Activated CD8-positive, alpha-beta memory T cell treated with anti-CD3 and anti-CD28 coated beads, Interleukin-2, amount 50 U/mL, for 1 hour (primary cell): Measurements from ENCODE around the gene CHIC2.

ENCODE experiments used
- DNase-seq: peaks from one replicate; pipeline ENCODE4 v3.0.0-alpha.2; 2020; ENCODE audit errors: extremely low read depth

CHIC2 gene

DNA sequence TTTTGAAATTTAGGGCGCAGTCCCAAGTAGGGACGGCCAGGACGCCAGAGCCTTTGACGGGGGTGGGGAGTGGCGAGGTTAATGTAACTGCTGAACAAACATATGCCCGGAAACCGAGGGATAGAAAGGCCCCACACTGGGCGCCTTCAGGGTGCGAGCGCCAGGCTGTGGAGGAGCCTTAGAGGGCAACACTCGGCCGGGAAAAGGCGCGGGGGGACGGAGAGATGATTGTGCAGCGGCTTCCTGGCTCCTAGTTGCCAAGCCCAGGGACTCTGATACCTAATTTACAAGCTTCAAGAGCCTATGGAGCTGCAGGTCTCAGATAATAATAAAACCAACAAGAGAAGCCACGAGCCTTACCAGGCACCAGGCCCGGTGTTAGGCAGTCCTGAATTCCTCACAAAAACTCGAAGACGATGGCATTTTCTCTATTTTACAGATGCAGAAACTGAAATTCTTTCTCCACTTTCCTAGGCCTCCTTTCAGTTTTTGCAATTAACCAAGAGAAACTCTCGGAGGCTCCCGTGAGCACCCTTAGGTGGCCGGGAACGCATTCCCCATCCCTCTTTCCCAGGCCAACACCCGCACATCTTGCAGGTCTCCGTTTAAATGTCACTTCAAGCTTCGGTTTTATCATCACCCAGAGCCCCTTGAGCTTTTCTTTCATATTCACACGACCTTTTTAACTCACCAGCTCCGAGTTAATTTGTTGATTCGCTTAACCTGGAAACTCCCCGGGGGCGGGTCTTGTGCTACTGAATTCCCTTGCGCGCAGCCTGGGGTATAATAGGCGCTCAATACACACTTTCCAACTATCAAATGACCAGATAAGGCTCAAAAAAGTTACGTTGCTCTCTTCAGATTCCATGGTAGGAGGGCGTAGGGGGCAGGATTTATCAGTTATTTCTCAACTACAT, 29.2 kb upstream of the CHIC2 start:
- no peak for DNase-seq

DNA sequence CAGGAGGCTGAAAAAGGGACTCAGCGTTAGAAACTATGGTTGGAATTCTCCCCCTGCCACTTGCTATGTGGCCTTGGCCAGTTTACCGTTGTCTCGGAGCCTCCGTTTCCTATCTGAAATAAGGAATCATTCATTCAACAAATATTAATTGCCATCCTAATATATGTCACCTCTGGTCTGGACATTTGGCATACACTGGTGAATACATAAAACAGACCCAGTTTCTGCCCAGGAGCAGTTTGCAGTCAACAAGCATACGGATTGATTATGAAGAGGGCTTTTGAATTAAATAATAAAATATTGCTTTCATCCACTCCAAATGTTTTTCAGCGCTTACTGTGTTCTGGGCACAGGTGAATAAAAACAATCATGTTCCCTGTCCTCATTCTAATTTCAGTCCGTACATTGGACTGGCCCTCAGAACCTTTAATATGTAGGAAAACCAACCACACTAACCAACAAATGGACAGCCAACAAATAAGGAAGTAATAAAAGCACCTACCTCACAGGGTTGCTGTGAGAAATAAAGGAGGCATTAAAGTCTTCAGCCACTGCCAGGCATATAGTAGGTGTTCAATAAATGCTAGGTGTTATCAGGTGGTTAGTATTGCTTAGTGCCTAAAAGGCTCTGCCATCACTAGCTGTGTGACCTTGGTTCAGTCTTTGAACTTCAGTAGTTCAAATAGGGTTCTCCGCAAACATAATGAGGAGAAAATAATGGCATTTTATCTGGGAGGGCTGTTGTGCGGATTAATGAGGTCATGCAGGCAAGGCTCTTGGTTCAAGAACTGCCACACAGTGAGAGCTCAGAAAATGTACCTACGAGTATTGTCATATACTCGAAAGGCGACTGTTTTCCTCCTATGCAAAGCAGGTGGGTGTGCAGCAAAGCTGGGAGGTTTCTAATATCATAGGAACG, 28.3 kb upstream of the CHIC2 start:
- DNase-seq: no peak

DNA sequence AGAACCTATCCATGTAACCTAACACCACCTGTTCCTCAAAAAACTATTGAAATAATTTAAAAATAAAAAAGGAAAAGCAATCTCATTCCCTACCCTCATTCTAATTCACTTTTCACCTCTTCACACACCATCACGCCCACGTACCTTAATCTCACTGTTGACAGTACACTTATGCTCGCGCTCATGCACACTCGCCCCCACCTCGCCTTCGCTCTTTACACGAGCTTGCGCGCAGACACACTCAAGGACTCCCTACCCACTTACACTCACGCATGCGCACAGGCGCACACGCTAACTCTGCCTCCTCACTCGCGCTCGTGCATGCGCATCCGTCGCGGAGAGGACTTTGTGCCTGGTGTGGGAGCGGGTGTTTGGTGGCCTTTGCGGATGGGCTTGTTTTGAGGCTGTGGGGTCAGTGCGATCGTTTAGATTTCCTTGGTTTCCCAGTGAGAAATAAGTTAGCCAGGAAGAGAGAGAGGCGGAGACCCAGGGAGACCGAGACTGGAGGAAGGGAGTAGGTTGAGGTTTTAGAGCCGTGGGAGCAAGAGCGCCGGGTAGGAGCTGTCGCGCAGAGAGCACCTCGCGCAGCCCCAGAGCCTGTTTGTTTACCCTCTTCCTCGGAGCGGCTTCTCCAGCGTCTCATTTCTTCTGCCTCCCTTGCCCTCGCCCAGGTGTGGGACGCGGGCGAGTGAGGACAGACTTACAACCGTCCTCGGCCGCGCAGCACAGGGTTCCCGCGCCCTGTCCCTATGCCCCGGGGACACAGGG, 27.4 kb upstream of the CHIC2 start:
- peak; percentile 72 for DNase-seq

DNA sequence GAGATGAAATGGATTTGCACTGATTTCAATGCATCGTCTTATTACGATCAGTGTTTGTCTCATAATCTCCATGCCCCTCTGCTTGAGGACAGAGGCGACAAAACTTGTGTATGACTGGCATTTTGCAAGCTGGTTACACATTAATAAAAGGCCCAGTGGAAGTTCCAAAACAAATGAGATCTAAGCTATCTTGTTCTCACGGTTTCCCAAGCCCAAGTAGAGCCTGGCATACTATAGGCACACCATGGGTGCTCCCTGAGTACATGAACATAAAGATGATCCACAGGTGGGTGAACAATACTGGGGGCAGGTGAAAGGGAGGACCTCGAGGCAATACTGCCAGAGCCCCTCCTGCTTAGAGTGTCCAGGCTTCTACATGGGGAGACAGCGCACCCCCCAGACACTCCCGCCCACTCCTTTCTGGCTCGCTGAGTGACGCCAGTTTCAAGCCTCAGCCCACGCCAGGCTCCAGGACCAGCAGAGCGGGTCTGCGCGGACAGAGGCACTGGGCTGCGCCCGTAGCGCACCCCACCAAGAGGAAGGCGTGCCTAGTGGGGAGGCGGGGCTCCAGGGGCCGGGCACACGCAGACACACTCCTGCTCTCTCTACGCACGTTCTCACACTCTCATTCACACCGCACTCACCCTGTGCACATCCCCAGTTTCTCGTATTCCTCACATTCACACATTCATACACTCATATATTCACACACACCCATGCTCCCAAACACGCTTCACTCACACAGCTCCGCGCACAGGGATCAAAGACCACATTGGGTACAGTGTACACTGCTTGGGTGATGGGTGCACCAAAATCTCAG, 26.6 kb upstream of the CHIC2 start:
- DNase-seq: no peak

DNA sequence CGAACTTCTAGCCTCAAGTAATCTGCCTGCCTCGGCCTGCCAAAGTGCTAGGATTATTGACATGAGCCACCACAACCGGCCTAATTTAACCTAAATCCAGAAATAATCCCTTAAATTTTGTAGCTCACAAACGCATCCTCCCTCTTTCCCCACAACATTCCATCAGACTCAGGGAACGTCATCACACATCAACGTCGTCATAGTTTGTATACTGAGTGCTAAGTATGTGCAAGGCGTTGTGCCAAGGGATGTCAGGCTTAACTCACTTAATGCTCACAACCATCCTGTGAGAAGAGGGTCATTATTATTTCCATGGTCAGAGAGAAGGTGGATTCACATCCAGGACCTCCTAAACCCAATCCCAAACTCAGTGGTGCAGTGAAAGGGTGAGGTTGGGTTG, 26.0 kb upstream of the CHIC2 start:
- no peak for DNase-seq

DNA sequence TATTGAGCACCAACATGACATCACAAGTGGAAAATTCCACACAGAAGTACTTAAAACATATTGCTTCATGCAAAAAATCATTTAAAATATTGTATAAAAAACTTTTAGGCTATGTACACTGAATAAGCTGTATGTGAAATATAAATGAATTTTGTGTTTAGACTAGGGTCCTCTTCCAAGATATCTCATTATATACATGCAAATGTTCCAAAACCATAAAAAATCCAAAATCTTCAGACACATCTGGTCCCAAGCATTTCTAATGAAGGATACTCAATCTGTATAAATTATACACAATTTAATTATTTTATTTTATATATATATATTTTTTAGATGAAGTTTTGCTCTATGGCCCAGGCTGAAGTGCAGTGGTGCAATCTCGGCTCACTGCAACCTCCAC, 25.5 kb upstream of the CHIC2 start:
- no peak for DNase-seq

DNA sequence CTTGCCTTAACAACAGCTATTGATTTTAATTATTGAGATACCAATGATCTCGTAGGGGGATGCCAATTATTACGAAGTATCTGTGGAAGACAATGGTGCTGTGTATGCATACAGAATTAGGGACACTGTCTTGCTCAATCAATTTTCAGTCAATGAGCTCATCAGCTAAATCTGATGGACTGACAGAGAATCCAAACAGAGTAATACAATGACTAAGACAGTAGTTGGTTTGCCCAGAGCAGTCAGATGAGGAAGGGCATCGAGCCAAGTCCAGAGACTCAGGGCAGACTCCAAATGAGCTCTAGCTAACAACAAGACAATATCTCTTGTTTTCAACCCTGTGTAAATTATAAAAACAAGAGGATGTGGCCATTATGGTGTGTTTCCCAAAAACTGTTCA, 20.9 kb upstream of the CHIC2 start:
- DNase-seq: no peak

DNA sequence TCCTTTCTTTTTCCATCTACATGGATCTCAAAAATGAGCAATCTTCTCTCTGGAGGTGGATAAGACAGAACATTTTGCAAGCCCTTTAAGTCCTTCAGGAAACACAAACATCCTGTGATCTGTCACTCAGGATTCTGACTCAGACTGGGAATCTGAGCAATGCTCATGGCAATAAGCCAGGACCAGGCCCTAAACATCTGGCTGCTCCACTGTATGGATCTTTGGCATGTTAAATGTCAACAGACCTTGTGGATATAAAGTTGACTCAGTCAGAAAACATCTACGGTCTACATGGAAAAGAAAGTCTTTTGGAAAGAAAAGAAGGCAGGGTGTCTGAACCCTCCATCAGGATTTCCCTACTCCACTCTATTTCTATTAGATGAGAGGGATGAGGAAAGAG, 17.8 kb upstream of the CHIC2 start:
- no peak for DNase-seq

DNA sequence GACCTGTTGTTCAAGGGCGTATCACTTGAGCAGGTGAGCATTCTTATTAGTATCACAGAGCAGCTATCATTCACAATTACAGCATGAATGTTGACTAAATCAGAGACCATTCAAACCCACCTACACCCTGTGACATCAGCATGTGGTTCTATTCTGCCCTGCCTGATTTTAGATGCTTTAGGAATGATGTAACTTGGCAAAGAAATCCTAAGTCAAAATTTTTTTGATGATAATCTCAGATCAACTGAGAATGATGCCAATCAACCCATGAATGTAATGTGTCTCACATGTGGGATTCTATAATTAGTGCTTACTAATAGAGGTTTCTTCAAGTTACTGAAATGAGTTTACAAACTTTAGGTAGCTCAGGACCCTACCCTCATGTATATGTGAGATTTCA, 13.4 kb upstream of the CHIC2 start:
- no peak for DNase-seq

DNA sequence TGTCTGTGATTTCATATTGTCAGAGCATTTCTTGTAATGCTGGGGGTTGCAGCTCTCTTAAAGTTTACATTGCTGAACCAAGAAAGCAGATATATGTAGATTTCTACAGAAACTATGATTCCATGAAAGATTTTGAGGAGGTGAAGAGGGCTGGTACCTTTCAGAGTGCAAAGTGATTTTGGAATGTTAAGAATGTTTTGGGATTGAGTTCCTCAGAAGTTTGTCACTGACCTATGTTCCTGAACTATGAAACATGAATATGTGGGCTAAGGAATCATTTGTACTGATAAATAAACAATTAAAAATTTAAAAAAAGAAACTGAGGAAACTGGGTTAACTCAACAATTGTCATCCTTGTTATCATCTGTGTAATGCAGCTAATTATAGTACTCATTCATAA, 12.3 kb upstream of the CHIC2 start:
- DNase-seq: no peak

DNA sequence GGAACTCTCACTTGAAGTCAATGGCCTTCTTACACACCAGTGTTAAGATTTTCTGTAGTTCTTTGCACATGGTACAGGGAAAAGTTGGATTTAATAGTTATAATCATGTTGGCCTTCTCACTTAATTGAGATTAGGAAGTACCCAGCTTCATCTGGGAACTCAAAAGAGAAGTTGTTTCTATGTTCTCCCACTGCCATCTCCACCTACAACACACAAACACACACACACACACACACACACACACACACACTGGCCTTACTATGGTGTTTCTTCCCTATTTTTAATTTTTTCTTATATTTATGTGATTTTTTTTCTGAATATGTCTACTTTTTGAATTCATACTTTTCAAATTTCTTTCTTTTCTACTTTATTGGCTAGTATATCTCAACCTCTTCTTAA, 10.0 kb upstream of the CHIC2 start:
- DNase-seq: no peak

DNA sequence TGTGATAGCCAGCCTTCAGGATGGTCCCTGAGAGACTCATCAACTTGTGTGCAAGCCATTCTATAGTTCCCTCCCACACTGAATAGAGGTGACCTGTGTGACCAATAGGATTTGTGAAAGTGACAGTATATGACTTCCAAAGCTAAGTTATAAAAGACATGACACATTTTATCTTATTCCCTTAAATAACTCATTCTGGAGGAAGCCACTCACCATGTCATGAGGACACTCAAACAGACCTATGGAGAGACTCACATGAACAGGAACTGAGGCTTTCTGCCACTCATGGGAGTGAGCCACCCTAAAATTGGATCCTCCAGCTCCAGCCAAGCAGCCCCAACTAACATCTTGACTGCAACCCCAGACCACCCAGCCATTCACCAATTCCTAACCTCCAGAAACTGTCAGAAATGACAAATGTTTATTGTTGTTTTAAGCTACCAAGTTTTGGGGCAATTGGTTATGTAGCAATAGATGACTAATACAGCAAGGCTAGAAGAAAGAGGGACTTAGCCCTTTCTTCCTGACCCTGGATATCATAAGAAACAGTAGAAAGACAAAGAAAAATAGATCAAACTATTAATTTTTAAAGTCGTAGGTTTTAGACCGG, 9.0 kb upstream of the CHIC2 start:
- DNase-seq: no peak

DNA sequence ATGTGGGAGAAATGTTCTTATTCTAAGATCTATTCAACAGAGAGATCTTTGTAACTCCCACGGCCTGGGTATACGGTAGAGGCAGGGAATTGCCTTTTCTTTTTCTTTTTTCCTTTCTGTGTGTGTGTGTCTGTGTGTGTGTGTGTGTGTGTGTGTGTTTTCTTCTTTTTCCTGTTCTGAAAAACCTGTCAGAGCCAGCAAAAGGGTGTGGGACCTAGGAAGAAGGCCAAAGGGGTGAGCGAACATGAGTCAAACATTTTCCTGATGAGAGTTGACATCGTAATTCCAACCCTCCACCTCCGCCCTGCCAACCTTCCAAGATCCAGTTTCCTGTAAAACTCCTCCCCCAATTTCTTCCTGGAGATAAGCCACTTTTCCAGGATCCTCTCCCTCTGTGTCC, 2.8 kb upstream of the CHIC2 start:
- DNase-seq: no peak

DNA sequence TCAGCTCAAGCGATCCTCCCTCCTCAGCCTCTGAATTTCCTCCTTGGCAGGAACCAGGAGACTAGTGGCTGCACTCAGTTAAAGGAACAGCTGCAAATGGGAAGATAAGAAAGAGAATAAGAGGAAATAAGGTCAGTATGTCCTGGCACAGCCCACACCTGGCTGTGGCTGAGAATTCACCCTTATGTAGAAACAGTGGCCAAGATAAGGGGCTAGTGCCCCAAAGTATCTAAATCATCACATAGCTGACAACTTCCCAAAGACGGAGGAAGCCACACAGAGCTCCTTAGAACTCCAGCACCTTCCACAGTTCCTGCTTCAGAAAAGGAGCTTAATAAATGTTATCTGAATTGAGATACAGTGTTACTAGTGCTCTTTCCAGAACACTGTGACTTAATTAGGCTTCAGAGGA, 2.3 kb upstream of the CHIC2 start:
- no peak for DNase-seq

DNA sequence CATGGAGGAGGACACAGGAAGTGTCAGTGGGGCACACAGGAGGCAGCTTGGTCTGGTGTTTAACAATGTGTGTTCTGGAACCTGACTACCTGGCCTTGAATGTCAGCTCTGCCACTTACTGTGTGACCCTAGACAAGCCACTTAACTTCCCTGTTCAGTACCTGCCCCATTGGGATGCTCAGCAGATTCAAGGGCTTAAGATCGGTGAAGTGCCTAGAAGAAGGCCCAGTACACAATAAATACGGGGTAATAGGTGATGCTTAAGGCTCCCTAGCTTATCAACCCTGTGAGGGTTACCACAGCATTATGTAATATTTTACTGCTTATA, 1.6 kb upstream of the CHIC2 start:
- no peak for DNase-seq

DNA sequence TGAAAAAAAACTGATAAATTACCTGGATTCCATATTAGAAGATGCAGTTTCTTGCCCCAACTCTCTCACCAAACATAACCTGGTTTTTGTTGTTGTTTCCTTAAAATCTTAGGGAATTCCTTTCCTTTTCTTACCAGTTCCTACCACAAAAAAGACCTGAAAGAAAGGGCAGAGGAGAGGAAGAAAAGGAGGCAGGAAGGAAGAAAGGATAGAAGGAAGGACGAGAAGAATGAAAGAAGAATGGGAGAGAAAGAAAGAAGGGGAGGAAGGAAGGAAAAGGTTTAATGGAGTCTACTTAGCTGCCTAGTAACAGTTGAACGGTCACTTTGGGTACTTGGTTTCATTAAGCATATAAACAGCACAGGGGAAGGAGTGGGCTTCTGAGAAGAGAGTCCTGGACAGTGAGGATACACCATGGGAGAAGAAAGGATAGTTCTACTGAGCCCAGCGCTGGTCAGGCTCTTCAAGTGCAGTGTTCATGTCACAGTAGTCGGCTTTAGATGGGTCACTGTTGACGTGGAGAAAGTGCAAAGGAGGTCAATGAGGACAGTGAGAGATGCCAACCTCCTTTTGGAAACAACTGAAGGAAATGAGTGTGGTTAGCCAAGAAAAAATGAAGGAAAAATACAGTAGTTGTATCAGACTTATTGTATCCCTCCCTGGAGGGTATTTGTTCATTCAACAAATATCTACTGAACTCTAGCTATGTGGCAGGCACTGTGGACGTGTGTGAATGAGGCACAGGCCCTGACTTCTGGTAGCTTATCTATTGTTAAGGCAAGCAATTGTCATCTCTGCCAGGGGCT, 1.1 kb upstream of the CHIC2 start:
- no peak for DNase-seq

DNA sequence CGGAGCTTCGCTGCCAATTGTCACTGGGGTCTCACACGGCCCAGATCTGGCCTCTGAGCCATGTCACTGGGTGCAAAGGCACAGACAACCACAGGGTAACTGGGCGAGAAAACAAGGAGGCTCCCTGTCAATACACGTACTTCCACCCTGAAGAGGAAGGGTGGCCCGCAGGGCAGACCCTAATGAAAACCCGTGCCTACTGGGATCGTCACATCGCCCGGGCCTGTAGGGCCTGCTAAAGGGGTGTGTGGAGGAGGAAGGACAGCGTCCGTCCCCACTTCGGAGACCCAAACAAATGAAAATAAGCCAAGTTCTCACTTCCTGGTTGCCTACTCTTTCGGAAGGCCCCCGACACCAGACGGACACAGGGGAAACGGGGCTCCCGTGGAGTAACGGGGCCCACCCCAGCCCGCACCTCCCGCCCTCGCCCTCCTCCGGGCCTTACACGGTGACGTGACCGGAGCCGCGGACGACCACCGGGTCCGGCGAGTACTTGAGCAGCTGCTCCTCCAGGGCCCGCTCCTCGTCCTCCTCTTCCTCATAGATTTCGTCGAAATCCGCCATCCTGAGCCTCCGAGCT, 578 bp downstream of the CHIC2 start:
- DNase-seq: no peak

DNA sequence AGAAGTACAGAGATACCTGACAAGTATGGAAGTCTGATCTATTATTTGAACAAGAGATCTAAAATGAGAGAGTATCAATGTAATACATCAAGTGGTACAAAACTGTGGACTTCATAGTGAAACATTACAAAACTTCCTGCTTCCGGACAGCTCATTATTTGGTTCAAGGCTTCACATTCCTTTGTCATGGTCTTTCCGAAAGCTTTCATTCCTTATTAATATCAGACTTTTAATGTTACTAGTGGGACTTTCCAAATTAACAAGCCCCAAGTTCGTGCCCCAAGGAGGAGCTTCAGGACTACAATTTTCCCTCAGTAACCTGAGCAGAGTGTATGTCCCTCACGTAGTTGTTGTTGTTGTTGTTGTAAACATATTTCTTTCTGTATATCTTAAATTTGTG, 1.2 kb downstream of the CHIC2 start:
- DNase-seq: no peak

DNA sequence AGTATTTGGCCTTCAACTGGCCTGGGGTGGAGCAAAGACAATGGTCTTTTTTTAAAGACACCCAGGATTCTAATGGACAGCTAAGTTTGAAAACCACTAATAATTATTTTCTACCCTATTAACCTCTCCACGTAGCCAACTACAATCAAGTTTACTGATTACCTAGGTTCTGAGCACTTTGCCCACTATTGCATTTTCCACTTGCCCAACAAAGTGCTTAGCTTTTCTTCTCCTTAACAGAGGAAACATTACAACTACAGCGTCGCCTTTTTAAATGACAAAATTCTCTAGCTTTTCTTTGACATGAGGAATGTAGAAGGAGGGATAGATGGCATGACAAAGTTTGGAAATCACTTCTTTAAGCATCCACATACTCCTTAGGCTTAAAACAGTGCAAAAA, 2.0 kb downstream of the CHIC2 start:
- DNase-seq: no peak

DNA sequence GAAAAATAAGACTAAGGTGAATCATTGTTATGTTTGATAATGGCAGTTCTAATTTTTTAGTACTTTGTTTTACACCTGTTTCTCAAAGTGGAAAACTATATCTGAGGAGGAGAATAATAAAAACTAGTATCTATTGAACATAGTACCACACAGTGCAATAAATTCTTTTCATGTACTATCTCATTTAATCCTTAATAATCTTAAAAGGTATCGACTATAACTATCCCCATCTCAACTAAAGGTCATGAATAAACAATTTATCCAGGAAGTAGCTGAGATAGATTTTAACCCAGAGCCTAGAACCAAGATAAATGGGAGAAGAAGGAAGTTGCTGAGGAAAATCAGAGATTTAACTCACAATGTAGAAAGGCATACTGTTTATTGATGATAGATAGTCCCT, 2.5 kb downstream of the CHIC2 start:
- DNase-seq: no peak
